HG02840 (cell line): Measurements from ENCODE around the gene SLC4A1.

ENCODE experiments used
- ATAC-seq: cut with Tn5 transposase; IDR thresholded peaks from one replicate; pipeline ENCODE4 v1.9.1; 2021; ENCODE audit warnings: mild to moderate bottlenecking, moderate library complexity, moderate number of reproducible peaks; ENCODE audit not compliant: unreplicated experiment, low FRiP score

SLC4A1 gene

GRCh38 chr17:44267818-44268490 is at the start of gene SLC4A1:
TSS of gene SLC4A1 (minus strand) at chr17:44268135. CDS start at chr17:44262866, 5,269 bp downstream.
- no peak for ATAC-seq

GRCh38 chr17:44317545-44317944 is 49.6 kb upstream of the SLC4A1 start:
- no peak for ATAC-seq

DNA sequence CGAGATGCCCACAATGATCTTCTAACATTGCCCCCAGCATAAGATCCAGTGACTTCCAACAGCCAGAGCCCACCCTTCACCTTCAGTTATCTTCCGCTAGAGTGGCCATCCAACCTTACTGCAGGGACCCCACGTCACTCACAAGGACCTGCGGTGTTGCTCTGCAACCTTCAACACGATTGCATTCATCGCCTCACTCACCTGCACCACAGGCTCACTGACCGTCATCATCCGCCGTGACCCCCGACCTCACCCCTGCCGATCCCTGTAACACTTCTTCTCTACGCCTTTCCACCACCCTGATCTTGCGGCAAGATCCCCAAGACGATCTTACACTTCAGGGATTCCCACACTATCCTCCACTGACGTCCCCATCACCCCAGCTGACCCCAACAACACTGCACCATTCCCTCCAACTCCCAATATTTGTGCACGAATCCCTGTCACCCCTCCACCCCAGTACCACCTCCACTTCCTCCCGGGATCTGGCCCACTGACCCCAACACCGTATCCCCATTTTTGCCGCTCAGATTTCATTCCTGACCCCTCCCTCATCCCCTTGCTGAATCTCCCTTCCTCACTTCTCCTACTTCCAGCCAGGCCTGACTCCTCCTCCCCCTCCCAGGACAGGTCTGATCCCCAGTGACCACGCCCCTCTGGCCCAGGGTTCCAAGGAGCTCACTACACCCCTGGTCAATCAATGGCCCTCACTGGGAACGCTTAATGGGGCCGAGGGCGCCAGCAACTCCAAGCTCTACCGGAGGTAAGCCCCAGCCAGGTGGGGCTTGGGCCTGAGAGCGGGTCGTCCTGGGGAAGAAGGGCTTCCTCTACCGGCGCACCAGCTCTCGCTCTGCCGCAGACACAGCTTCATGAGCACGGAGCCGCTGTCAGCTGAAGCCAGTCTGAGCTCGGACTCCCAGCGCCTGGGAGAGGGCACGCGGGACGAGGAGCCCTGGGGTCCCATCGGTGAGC is 48.1 kb upstream of the SLC4A1 start:
- no peak for ATAC-seq

GRCh38 chr17:44314869-44315661 is 47.1 kb upstream of the SLC4A1 start:
- ATAC-seq: no peak

- ATAC-seq: no peak
Observed at GRCh38 chr17:44314524-44314868, 46.6 kb upstream of the SLC4A1 start.

GRCh38 chr17:44314031-44314430 is 46.1 kb upstream of the SLC4A1 start:
- no peak for ATAC-seq

- no peak for ATAC-seq
Observed at GRCh38 chr17:44312396-44313104, 44.6 kb upstream of the SLC4A1 start.

DNA sequence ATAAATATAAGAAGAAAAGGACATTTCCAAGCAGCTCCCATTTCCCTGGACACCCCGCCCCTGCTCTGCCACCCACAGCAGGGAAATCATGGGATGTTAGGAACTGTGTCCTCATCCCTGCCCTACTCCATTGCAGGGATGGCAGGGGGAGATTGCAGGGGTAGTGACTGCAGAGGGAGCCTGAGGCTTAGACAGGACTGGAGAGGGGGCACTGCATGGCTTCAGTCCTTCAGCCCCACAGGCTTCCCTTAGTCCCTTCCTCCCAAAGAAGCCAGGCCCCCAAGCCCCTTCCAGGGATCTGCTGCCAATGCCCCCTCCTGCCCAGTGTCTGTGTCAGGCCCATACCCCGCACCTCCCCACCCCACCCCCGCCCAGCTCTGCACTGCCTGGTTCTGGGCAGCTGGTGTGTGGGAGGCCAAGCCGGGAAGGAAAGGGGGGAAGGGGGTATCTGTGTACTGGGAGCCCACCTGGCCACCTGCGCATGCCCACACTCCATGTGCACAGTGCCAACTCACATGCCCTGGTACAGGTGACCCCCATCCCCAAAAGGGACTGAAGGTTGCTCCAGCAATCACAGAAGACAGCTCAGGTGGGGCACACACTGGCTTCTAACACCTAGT is 43.7 kb upstream of the SLC4A1 start:
- no peak for ATAC-seq

DNA sequence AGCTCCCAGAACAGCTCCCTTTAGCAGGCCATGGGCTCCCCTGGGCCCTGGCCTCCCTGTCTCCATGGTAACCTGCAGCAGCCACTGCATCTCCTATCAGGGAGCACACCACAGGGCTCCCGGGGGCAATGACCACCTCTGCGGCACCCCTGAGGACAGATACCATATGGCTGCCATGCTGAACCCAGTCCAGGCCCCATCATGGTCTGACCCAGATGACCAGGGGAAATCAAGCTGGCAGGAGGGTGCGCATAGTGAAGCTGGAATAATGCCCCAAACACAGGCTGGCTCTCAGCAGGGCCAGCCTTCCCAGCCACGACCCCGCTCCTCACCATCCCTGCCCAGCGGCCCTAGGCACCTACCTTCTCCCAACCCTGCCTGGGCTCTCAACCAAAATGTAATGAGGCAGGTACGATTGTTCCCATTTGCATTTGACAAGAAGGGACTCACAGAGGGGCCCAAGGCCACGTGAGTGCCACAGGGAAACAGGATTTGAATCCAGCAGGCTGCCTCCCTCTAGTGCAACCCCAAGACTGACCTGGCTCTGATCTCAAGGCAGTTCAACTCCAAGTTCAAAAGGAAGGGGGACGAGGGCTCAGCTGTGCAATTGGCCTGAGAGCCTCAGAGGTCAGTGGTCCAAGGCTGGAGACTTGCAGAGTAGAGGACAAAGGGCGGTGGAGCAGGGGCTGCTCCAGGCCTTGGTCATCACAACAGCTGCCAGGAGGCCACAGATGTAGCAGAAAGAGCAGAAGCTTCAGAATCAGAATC is 42.9 kb upstream of the SLC4A1 start:
- ATAC-seq: no peak

- ATAC-seq: no peak
Observed at GRCh38 chr17:44310188-44310587, 42.3 kb upstream of the SLC4A1 start.

GRCh38 chr17:44309472-44309871 is 41.5 kb upstream of the SLC4A1 start:
- ATAC-seq: no peak

DNA sequence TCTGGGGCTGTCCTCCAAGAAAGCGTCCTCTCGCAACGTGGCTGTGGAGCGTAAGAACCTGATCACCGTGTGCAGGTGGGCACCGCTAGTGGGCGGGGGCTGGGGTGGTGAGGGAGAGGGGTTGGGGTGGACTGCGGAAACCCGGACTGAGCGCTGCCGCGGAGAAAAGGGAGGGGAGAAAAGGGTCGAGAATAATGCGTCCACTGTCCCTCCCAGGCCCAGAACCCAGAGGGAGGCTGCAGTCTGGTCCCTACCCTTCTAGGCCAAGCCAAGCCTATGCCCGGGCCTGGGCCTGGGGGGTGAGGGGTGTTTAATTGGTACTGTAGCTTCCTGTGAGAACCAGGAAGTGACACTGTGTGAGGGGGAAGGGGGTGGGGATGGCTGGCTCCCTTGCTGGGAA is 40.9 kb upstream of the SLC4A1 start:
- no peak for ATAC-seq

GRCh38 chr17:44308320-44308818 is 40.4 kb upstream of the SLC4A1 start, which contains the start of gene RUNDC3A:
TSS of gene RUNDC3A (plus strand) at chr17:44308601. CDS start at chr17:44308833, 232 bp downstream.
- no peak for ATAC-seq

DNA sequence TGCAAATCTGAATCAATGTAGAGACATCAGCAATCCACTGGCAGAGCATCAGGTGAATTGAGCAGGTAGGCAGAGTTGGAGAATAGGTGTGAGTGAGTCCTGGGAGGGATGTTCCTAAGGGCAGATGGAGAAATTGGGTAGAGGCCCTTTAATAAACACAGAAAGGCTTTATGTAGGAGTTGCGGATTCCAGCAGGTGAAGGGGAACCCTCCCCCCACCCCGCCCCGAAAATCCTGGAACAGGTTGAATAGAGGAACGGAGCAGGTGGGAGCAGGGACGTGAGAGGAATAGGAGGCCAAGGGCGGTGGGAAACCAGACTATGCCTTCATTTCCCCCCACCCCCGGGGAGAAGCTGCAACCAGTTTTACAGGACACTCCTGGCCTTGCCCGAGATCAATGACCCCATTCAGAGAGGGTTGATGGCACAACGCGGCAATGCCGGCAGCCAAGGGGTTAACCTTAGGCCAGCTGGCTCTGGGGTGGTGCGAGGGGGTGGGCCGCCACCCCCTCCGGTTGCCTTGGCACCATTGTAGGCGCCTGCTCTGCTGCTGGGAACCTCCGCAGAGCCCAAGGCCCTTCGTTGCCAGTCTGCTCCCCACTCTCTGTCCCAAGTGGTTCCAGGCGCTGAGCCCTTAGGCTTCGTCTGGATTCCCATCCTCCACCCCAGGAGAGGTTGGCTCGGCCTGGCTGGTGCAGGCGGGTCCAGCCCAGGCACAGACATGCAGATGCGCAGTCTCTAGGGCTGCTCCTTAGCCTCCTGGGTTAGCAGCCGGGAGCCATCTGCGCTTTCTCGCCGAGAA is 39.7 kb upstream of the SLC4A1 start:
- ATAC-seq: no peak

DNA sequence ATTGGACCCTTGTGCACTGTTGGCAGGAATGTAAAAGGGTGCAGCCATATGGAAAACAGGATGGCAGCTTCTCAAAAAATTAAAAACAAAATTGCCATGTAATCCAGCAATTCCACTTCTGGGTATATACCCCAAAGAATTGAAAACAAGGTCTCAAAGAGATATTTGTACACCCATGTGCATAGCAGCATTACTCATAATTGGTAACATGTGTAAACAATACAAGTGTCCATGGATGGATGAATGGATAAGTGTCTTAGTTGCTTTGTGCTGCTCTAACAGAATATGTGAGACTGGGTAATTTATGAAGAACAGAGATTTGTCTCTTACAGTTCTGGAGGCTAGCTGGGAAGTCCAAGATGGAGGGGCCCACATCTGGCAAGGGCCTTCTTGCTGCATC is 36.7 kb upstream of the SLC4A1 start:
- ATAC-seq: no peak

- ATAC-seq: no peak
Observed at GRCh38 chr17:44297975-44298374, 30.0 kb upstream of the SLC4A1 start.

DNA sequence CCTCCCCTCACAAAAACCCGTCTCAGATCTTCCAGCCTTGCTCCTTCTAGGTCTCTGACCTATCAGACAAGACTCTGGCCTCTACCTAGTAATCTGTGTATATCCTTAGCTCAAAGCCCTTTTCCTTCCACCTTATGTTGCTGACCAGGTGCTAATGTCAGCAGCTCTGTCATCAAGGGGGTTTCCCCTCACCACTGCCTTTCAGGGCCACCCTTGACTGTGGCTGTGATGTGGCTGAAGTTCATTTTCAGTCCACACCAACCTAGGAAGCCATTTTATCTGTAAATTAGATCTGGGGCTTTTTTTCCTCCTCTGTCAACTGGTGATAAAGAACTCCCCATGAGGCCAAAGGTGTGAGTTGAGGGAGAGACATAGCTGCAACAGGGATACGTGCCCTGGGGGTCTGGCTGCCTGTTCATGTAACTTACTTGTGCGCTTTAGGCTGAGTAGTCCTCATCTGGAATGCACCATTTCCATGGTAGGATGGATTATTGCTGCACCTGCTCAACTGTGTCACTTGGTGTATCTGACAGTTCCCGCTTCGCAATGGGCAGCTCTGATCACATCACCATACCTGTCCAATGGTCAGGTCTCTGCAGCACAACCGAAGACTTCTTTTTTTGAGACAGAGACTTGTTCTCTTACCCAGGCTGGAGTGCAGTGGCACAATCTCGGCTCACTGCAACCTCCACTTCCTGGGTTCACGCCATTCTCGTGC is 25.7 kb upstream of the SLC4A1 start:
- ATAC-seq: no peak
